Measurements from ENCODE around the gene SLC27A6.

GRCh38 chr5:128962211-128962610, 3.1 kb upstream of the SLC27A6 start:
- TF ChIP-seq CTCF (IDR thresholded peaks at IDR 0.05): no peak
- TF ChIP-seq POLR2AphosphoS5 (IDR thresholded peaks at IDR 0.05): no peak
- TF ChIP-seq POLR2A (IDR thresholded peaks at IDR 0.05): no peak
- no peak for TF ChIP-seq EP300 (IDR thresholded peaks at IDR 0.05)

Data from gastroesophageal sphincter (tissue), 3 donors.